SW 1271 (cell line): ENCODE data around the gene PLEKHD1.
"Not testable (repeated sequence)": the region's sequence is repeated elsewhere in the genome, so short reads cannot be mapped to it uniquely, and the experiment has no call there.

Experiments used
- DNase-seq, 2 experiments: peaks; one replicate each; lab custom pipeline; 2025; lab: John Stamatoyannopoulos, UW

PLEKHD1 gene

GRCh38 chr14:69484444-69485314 is at the start of gene PLEKHD1:
PLEKHD1 (plus strand) TSS chr14:69484728; CDS start chr14:69484966, 238 bp downstream.
- DNase-seq: no peak

GRCh38 chr14:69439521-69440270 is 44.8 kb upstream of the PLEKHD1 start:
- no peak for DNase-seq

GRCh38 chr14:69441948-69442347 is 42.6 kb upstream of the PLEKHD1 start:
- no peak for DNase-seq

GRCh38 chr14:69443296-69443805 is 41.2 kb upstream of the PLEKHD1 start:
- no peak for DNase-seq

- DNase-seq: no peak
Observed at GRCh38 chr14:69449216-69449615, 35.3 kb upstream of the PLEKHD1 start.

- no peak for DNase-seq
Observed at GRCh38 chr14:69451941-69452340, 32.6 kb upstream of the PLEKHD1 start.

GRCh38 chr14:69458350-69458749 is 26.2 kb upstream of the PLEKHD1 start:
- DNase-seq: no peak

- DNase-seq: no peak
Observed at GRCh38 chr14:69459122-69459521, 25.4 kb upstream of the PLEKHD1 start.

- peak; percentile 55 to 87 for DNase-seq
Observed at GRCh38 chr14:69460093-69460701, 24.3 kb upstream of the PLEKHD1 start.

GRCh38 chr14:69464379-69464778 is 20.1 kb upstream of the PLEKHD1 start:
- no peak for DNase-seq

- no peak for DNase-seq
Observed at GRCh38 chr14:69464829-69465228, 19.7 kb upstream of the PLEKHD1 start.

GRCh38 chr14:69468949-69469348 is 15.6 kb upstream of the PLEKHD1 start:
- DNase-seq: no peak

- no peak for DNase-seq
Observed at GRCh38 chr14:69471436-69471835, 13.1 kb upstream of the PLEKHD1 start.

GRCh38 chr14:69471916-69472315 is 12.6 kb upstream of the PLEKHD1 start:
- DNase-seq: no peak

GRCh38 chr14:69473260-69473659 is 11.3 kb upstream of the PLEKHD1 start:
- DNase-seq: no peak

GRCh38 chr14:69473946-69474345 is 10.6 kb upstream of the PLEKHD1 start:
- no peak for DNase-seq

GRCh38 chr14:69475194-69475818 is 9.2 kb upstream of the PLEKHD1 start:
- peak in 1 of 2 experiments; percentile 32 for DNase-seq

- peak in 1 of 2 experiments; percentile 17 for DNase-seq
Observed at GRCh38 chr14:69476824-69477450, 7.6 kb upstream of the PLEKHD1 start.

GRCh38 chr14:69478055-69478454 is 6.5 kb upstream of the PLEKHD1 start:
- not testable (repeated sequence) for DNase-seq

GRCh38 chr14:69479696-69480095 is 4.8 kb upstream of the PLEKHD1 start:
- no peak for DNase-seq

- no peak for DNase-seq
Observed at GRCh38 chr14:69480136-69480535, 4.4 kb upstream of the PLEKHD1 start.
